ENCODE measurements around the gene ASS1. TPM values are rescaled to one million over a fixed set of nuclear protein-coding genes. Genes with fewer than 3 reads are reported as not detected.

ASS1 gene
- total RNA-seq, 1 donor from 2014 or later, result 96.0 TPM

- Histone ChIP-seq H3K9me3 (no peaks in the 10 kb centered on the region), H3K4me3 (no peak overlapping the region), H3K36me3 (no peaks in the 10 kb centered on the region), H3K27ac (peak overlapping the region; percentile 68), H3K4me1 (peaks cover 55% of the 10 kb centered on the region), H3K27me3 (no peaks in the 10 kb centered on the region)
- intact Hi-C loops (cut with DNase I), result no loop called here
- ATAC-seq, result no peak
- no peak for DNase-seq
- TF ChIP-seq CTCF (IDR thresholded peaks at IDR 0.05), result no peak
Observed at GRCh38 chr9:130450344-130451003, 5.7 kb downstream of the ASS1 start.

- H3K27ac ChIP-seq, result peak overlapping the region; percentile 68
- no peaks in the 10 kb centered on the region for H3K36me3 ChIP-seq
- intact Hi-C loops (cut with DNase I), result no loop called here
- no peak for DNase-seq
- no peak for ATAC-seq
- no peaks in the 10 kb centered on the region for H3K27me3 ChIP-seq
- no peak for TF ChIP-seq CTCF (IDR thresholded peaks at IDR 0.05)
- H3K9me3 ChIP-seq, result no peaks in the 10 kb centered on the region
- no peak overlapping the region for H3K4me3 ChIP-seq
- H3K4me1 ChIP-seq, result peaks cover 50% of the 10 kb centered on the region
Observed at GRCh38 chr9:130451004-130451390, 6.2 kb downstream of the ASS1 start.

GRCh38 chr9:130451509-130452388, 7.0 kb downstream of the ASS1 start:
- Histone ChIP-seq H3K27ac (peak overlapping the region; percentile 68), H3K27me3 (no peaks in the 10 kb centered on the region), H3K4me3 (no peak overlapping the region), H3K4me1 (peaks cover 42% of the 10 kb centered on the region), H3K36me3 (no peaks in the 10 kb centered on the region), H3K9me3 (no peaks in the 10 kb centered on the region)
- TF ChIP-seq CTCF (IDR thresholded peaks at IDR 0.05), result peak; percentile 36
- intact Hi-C loops (cut with DNase I), result no loop called here
- ATAC-seq, result peak; percentile 78
- peak; percentile 91 for DNase-seq

GRCh38 chr9:130452835-130453234, 8.1 kb downstream of the ASS1 start:
- no peak for TF ChIP-seq CTCF (IDR thresholded peaks at IDR 0.05)
- H3K27ac ChIP-seq, result no peak overlapping the region
- intact Hi-C loops (cut with DNase I), result no loop called here
- H3K4me1 ChIP-seq, result peaks cover 31% of the 10 kb centered on the region
- no peaks in the 10 kb centered on the region for H3K27me3 ChIP-seq
- H3K36me3 ChIP-seq, result no peaks in the 10 kb centered on the region
- ATAC-seq (no peak), DNase-seq (no peak)
- H3K9me3 ChIP-seq, result no peaks in the 10 kb centered on the region
- H3K4me3 ChIP-seq, result no peak overlapping the region

GRCh38 chr9:130453487-130453886, 8.7 kb downstream of the ASS1 start:
- Histone ChIP-seq H3K27ac (no peak overlapping the region), H3K27me3 (no peaks in the 10 kb centered on the region), H3K36me3 (no peaks in the 10 kb centered on the region), H3K9me3 (no peaks in the 10 kb centered on the region), H3K4me1 (peaks cover 25% of the 10 kb centered on the region), H3K4me3 (no peak overlapping the region)
- no peak for ATAC-seq
- intact Hi-C loops (cut with DNase I), result no loop called here
- DNase-seq, result no peak
- TF ChIP-seq CTCF (IDR thresholded peaks at IDR 0.05), result no peak
